ENCODE results near the gene ACRV1. TPM values are rescaled to one million over a fixed set of nuclear protein-coding genes. Genes with fewer than 3 reads are reported as not detected.

ACRV1 gene
- total RNA-seq, 1 donor from 2014 or later: not detected

- DNase-seq (ENCODE audit: low spot score): no peak
- no peak overlapping the region for H3K27ac Mint-ChIP-seq (ENCODE audit: unreplicated experiment)
- H3K4me1 Mint-ChIP-seq (ENCODE audit: unreplicated experiment): peaks cover 7% of the 10 kb centered on the region
- peaks cover 37% of the 10 kb centered on the region for H3K36me3 Mint-ChIP-seq (ENCODE audit: low read depth, unreplicated experiment)
- TF ChIP-seq CTCF (IDR thresholded peaks at IDR 0.05; ENCODE audit: unreplicated experiment): no peak
- H3K9me3 Mint-ChIP-seq (ENCODE audit: unreplicated experiment): no peaks in the 10 kb centered on the region
- H3K4me3 Mint-ChIP-seq (ENCODE audit: unreplicated experiment): peak overlapping the region; percentile 21
- no peaks in the 10 kb centered on the region for H3K27me3 Mint-ChIP-seq (ENCODE audit: unreplicated experiment)
These were observed 13.5 kb downstream of the ACRV1 start for GRCh38 chr11:125667151-125667550.

- Mint-ChIP-seq H3K4me3 (ENCODE audit: unreplicated experiment) (no peak overlapping the region), H3K36me3 (ENCODE audit: low read depth, unreplicated experiment) (peaks cover 33% of the 10 kb centered on the region), H3K4me1 (ENCODE audit: unreplicated experiment) (no peaks in the 10 kb centered on the region), H3K27me3 (ENCODE audit: unreplicated experiment) (no peaks in the 10 kb centered on the region), H3K9me3 (ENCODE audit: unreplicated experiment) (no peaks in the 10 kb centered on the region), H3K27ac (ENCODE audit: unreplicated experiment) (no peak overlapping the region)
- DNase-seq (ENCODE audit: low spot score): no peak
- TF ChIP-seq CTCF (IDR thresholded peaks at IDR 0.05; ENCODE audit: unreplicated experiment): no peak
These were observed 16.7 kb downstream of the ACRV1 start for GRCh38 chr11:125663910-125664309.

GRCh38 chr11:125662689-125663088, 18.0 kb downstream of the ACRV1 start:
- Mint-ChIP-seq H3K36me3 (ENCODE audit: low read depth, unreplicated experiment) (peaks cover 33% of the 10 kb centered on the region), H3K9me3 (ENCODE audit: unreplicated experiment) (no peaks in the 10 kb centered on the region), H3K27ac (ENCODE audit: unreplicated experiment) (no peak overlapping the region), H3K4me1 (ENCODE audit: unreplicated experiment) (no peaks in the 10 kb centered on the region), H3K4me3 (ENCODE audit: unreplicated experiment) (no peak overlapping the region), H3K27me3 (ENCODE audit: unreplicated experiment) (no peaks in the 10 kb centered on the region)
- no peak for TF ChIP-seq CTCF (IDR thresholded peaks at IDR 0.05; ENCODE audit: unreplicated experiment)
- no peak for DNase-seq (ENCODE audit: low spot score)

GRCh38 chr11:125649465-125650166, 31.0 kb downstream of the ACRV1 start:
- Mint-ChIP-seq H3K27ac (ENCODE audit: unreplicated experiment) (no peak overlapping the region), H3K36me3 (ENCODE audit: low read depth, unreplicated experiment) (peaks cover 4% of the 10 kb centered on the region), H3K27me3 (ENCODE audit: unreplicated experiment) (no peaks in the 10 kb centered on the region)

More at GRCh38 chr11:125649465-125650166, 31.0 kb downstream of the ACRV1 start:
- DNase-seq (ENCODE audit: low spot score): no peak
- no peak for TF ChIP-seq CTCF (IDR thresholded peaks at IDR 0.05; ENCODE audit: unreplicated experiment)
- Mint-ChIP-seq H3K9me3 (ENCODE audit: unreplicated experiment) (no peaks in the 10 kb centered on the region), H3K4me3 (ENCODE audit: unreplicated experiment) (no peak overlapping the region), H3K4me1 (ENCODE audit: unreplicated experiment) (no peaks in the 10 kb centered on the region)

Measured in endothelial cell (in vitro differentiated cells).